ENCODE data around the gene IL31.

- TF ChIP-seq POLR2AphosphoS5 (IDR thresholded peaks at IDR 0.05; ENCODE audit: low read depth, low read length) (no peak), TAF1 (IDR thresholded peaks at IDR 0.05; ENCODE audit: borderline replicate concordance, insufficient read depth, low read length) (no peak)
These were observed 33.4 kb upstream of the IL31 start for GRCh38 chr12:122207391-122207790.

Data from PFSK-1 (cell line).